ENCODE results near the gene CCR2.
A peak's percentile ranks its signal among the peaks of the same experiment; 100 is the strongest.

CCR2 gene

GRCh38 chr3:46374755-46375154, 20.8 kb downstream of the CCR2 start:
- no peak overlapping the region for H3K27ac Mint-ChIP-seq
- no peaks in the 10 kb centered on the region for H3K9me3 Mint-ChIP-seq
- H3K4me1 Mint-ChIP-seq, result peaks cover 10% of the 10 kb centered on the region
- H3K27me3 Mint-ChIP-seq (ENCODE audit: low read depth), result peaks cover 47% of the 10 kb centered on the region
- no peak overlapping the region for H3K4me3 Mint-ChIP-seq
- TF ChIP-seq, protein P1, sequence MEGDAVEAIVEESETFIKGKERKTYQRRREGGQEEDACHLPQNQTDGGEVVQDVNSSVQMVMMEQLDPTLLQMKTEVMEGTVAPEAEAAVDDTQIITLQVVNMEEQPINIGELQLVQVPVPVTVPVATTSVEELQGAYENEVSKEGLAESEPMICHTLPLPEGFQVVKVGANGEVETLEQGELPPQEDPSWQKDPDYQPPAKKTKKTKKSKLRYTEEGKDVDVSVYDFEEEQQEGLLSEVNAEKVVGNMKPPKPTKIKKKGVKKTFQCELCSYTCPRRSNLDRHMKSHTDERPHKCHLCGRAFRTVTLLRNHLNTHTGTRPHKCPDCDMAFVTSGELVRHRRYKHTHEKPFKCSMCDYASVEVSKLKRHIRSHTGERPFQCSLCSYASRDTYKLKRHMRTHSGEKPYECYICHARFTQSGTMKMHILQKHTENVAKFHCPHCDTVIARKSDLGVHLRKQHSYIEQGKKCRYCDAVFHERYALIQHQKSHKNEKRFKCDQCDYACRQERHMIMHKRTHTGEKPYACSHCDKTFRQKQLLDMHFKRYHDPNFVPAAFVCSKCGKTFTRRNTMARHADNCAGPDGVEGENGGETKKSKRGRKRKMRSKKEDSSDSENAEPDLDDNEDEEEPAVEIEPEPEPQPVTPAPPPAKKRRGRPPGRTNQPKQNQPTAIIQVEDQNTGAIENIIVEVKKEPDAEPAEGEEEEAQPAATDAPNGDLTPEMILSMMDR (IDR thresholded peaks at IDR 0.05; ENCODE audit: unreplicated experiment in 3 of 3), result no peak
- no peaks in the 10 kb centered on the region for H3K36me3 Mint-ChIP-seq (ENCODE audit: low read depth)

GRCh38 chr3:46375218-46375617, 21.3 kb downstream of the CCR2 start:
- H3K27me3 Mint-ChIP-seq (ENCODE audit: low read depth), result peaks cover 47% of the 10 kb centered on the region
- TF ChIP-seq, protein P1 (IDR thresholded peaks at IDR 0.05; ENCODE audit: unreplicated experiment in 3 of 3), result no peak
- no peak overlapping the region for H3K27ac Mint-ChIP-seq
- peaks cover 10% of the 10 kb centered on the region for H3K4me1 Mint-ChIP-seq
- H3K36me3 Mint-ChIP-seq (ENCODE audit: low read depth), result no peaks in the 10 kb centered on the region
- H3K9me3 Mint-ChIP-seq, result no peaks in the 10 kb centered on the region
- no peak overlapping the region for H3K4me3 Mint-ChIP-seq

- Mint-ChIP-seq H3K36me3 (ENCODE audit: low read depth) (no peaks in the 10 kb centered on the region), H3K27me3 (ENCODE audit: low read depth) (peaks cover 44% of the 10 kb centered on the region), H3K27ac (no peak overlapping the region), H3K4me1 (peaks cover 10% of the 10 kb centered on the region), H3K9me3 (no peaks in the 10 kb centered on the region), H3K4me3 (no peak overlapping the region)
- TF ChIP-seq, protein P1 (IDR thresholded peaks at IDR 0.05; ENCODE audit: unreplicated experiment in 3 of 3), result no peak
Observed at GRCh38 chr3:46375814-46376213, 21.9 kb downstream of the CCR2 start.

GRCh38 chr3:46378426-46378942, 24.6 kb downstream of the CCR2 start:
- H3K9me3 Mint-ChIP-seq, result no peaks in the 10 kb centered on the region
- no peaks in the 10 kb centered on the region for H3K36me3 Mint-ChIP-seq (ENCODE audit: low read depth)
- H3K27me3 Mint-ChIP-seq (ENCODE audit: low read depth), result peaks cover 36% of the 10 kb centered on the region
- H3K4me1 Mint-ChIP-seq, result peaks cover 13% of the 10 kb centered on the region
- TF ChIP-seq, protein P1 (IDR thresholded peaks at IDR 0.05; ENCODE audit: unreplicated experiment in 3 of 3), result peak; percentile 61 to 66 (median 61)
- H3K27ac Mint-ChIP-seq, result no peak overlapping the region
- H3K4me3 Mint-ChIP-seq, result no peak overlapping the region

GRCh38 chr3:46380471-46381221, 26.7 kb downstream of the CCR2 start:
- no peak overlapping the region for H3K4me3 Mint-ChIP-seq

More at GRCh38 chr3:46380471-46381221, 26.7 kb downstream of the CCR2 start:
- Mint-ChIP-seq H3K27me3 (ENCODE audit: low read depth) (peaks cover 24% of the 10 kb centered on the region), H3K36me3 (ENCODE audit: low read depth) (no peaks in the 10 kb centered on the region), H3K27ac (no peak overlapping the region), H3K4me1 (peaks cover 13% of the 10 kb centered on the region), H3K9me3 (no peaks in the 10 kb centered on the region)
- TF ChIP-seq, protein P1 (IDR thresholded peaks at IDR 0.05; ENCODE audit: unreplicated experiment in 3 of 3), result no peak
